GM12892 (cell line): ENCODE measurements around the gene RAB3GAP2.

ENCODE experiments used
- POLR2A ChIP-seq: IDR thresholded peaks from 2 replicates; pipeline ENCODE4 v1.6.1; 2011; ENCODE audit warnings: low read depth, low read length, control low read depth
- POLR2AphosphoS5 ChIP-seq: IDR thresholded peaks from 2 replicates; pipeline ENCODE4 v1.6.1; 2011; ENCODE audit warnings: low read depth, low read length, control low read depth
- TAF1 ChIP-seq: IDR thresholded peaks from 2 replicates; pipeline ENCODE4 v1.6.1; 2011; ENCODE audit warnings: low read depth, mild to moderate bottlenecking, control low read depth, low read length, borderline replicate concordance

DNA sequence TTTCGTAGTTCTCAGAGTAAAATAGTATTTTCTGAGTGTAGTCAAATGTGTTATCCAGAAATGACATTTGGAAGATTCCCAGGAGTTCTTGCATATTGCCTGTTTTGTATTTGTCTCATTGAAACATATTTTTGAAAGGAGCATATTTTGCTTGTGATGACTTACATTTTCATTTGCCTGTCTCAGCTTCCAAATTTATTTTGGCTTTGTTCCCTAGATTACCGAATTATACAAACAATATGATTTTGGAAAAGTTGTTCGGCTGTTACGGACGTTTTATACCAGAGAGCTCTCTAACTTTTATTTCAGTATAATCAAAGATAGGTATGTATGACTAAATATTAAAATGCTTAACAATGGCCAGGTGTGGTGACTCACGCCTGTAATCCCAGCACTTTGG is 132.3 kb downstream of the RAB3GAP2 start:
- TF ChIP-seq POLR2A (no peak), POLR2AphosphoS5 (no peak), TAF1 (no peak)
